Measurements from ENCODE around the gene FTSJ3. TPM values are rescaled to one million over a fixed set of nuclear protein-coding genes. Genes with fewer than 3 reads are reported as not detected.
A peak's percentile ranks its signal among the peaks of the same experiment; 100 is the strongest.

Gene FTSJ3
- total and polyA plus RNA-seq, 2 of the 13 experiments (the other 11 are each of a cell fraction or from before 2014, with no cell fraction given): 26.0 to 64.2 TPM

DNA sequence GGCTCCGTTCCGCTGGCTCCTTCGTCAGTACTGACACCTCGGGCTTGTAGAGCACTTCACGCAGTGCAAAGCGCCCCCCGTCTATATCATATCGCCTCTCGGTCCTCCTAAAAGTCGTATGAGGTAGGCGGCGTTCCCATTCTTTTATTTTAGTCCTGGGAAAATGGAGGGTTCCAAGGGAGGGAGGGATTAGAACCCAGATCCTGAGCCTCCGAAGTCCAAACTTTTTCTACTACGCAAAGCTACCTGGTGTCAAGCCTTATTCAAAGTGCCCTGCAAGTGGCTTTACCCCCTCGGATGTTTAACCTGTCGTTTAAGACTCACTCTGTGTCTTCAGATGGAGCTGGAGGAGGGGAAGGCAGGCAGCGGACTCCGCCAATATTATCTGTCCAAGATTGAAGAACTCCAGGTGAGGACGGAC lies 348 bp upstream of the FTSJ3 start (continued):
- peak; percentile 10; the same call in 1 of the 2 replicates for TF ChIP-seq PRDM15 (CRISPR knock-in tag; IDR thresholded peaks at IDR 0.05)
- TF ChIP-seq ZNF558 (CRISPR knock-in tag; IDR thresholded peaks at IDR 0.05; ENCODE audit: borderline replicate concordance): peak; percentile 61; the same call in 1 of the 2 replicates
- TF ChIP-seq ZSCAN21 (CRISPR knock-in tag; IDR thresholded peaks at IDR 0.05; ENCODE audit: borderline replicate concordance): peak; percentile 28; the same call in 1 of the 2 replicates
- TF ChIP-seq E2F1 (CRISPR knock-in tag; IDR thresholded peaks at IDR 0.05): no peak; the same call in 1 of the 2 replicates
- TF ChIP-seq ZNF761 (CRISPR knock-in tag; conservative IDR thresholded peaks at IDR 0.05): no peak
- TF ChIP-seq NBN (conservative IDR thresholded peaks at IDR 0.05): no peak
- peak; percentile 72; the same call in 1 of the 2 replicates for TF ChIP-seq MTERF4 (CRISPR knock-in tag; IDR thresholded peaks at IDR 0.05)
- TF ChIP-seq TP53 (CRISPR knock-in tag; conservative IDR thresholded peaks at IDR 0.05): peak; percentile 28; the same call in 1 of the 2 replicates
- no peak for TF ChIP-seq MAFK (conservative IDR thresholded peaks at IDR 0.05 in 1 of 2, IDR thresholded peaks at IDR 0.05 in 1 of 2; ENCODE audit: low read length in 2 of 2)
- 0 out of 2 replicates have a peak, but pooled peaks have one; percentile 17 for TF ChIP-seq ZNF766 (CRISPR knock-in tag; IDR thresholded peaks at IDR 0.05; ENCODE audit: borderline replicate concordance)
- TF ChIP-seq ZNF318 (CRISPR knock-in tag; IDR thresholded peaks at IDR 0.05): no peak
- 0 out of 2 replicates have a peak, but pooled peaks have one; percentile 4 for TF ChIP-seq PPARG (CRISPR knock-in tag; conservative IDR thresholded peaks at IDR 0.05)
- TF ChIP-seq MTA1 (CRISPR knock-in tag; IDR thresholded peaks at IDR 0.05; ENCODE audit: borderline replicate concordance): no peak
- no peak for TF ChIP-seq ZSCAN9 (CRISPR knock-in tag; IDR thresholded peaks at IDR 0.05; ENCODE audit: borderline replicate concordance)
- TF ChIP-seq MAZ (IDR thresholded peaks at IDR 0.05; ENCODE audit: borderline replicate concordance, low read depth, low read length): no peak
- no peak for TF ChIP-seq MAZ (CRISPR knock-in tag; IDR thresholded peaks at IDR 0.05; ENCODE audit: low read depth)

All from HepG2 (cell line).